NCI-H2227 treated with DMSO at 0.1 percent for 48 hours (cell line): Measurements from ENCODE around the gene C16orf95.
A peak's percentile ranks its signal among the peaks of the same experiment; 100 is the strongest.

Experiments
- DNase-seq: peaks from one replicate; lab custom pipeline; 2025; lab: John Stamatoyannopoulos, UW

The C16orf95 gene

DNA sequence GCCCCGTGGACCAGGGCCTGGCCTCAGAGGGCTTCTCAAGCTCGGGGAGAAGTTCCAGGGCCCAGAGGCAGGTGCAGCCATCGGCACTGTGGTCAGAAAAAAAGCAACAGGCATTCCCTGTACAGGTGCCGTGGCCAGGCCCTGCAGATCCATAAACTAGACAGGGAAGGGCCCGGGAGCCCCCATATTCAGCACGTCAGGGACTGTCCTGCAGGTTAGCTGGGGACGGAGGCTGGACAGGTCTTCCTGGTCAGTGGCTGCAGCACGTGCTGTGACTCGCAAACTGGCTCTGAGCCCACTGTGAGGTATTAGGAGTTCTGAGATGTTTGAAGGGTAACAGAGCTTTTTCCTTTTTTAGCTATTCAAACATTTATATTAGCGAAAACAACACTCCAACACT is 15.0 kb upstream of the C16orf95 start:
- no peak for DNase-seq

DNA sequence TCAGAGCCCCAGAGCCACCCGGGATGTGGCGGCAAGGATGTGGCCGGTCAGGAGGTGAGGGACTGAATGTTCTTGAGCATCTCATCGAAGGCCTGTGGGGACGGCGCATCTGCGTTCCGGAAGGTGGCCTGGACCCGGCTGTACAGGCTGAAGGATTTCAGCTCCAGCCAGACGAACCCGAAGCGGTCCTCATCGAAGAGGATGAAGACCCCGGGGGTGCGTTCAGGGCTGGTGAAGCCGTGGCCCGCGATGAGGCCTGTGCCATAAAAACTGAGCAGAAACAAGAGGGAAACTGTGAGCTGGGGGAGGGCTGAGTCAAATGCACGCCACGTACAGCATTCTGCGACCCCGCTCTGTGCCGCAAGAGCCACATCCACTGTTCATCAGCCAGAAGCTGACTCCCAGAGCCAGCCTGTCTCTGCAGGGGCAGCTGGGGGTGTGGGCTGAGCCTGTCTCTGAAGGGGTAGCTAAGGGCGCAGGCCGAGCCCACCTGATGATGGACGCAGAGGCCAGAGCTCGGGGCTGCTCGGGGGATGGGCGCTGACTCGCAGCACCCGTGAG is 14.1 kb upstream of the C16orf95 start:
- DNase-seq = no peak

DNA sequence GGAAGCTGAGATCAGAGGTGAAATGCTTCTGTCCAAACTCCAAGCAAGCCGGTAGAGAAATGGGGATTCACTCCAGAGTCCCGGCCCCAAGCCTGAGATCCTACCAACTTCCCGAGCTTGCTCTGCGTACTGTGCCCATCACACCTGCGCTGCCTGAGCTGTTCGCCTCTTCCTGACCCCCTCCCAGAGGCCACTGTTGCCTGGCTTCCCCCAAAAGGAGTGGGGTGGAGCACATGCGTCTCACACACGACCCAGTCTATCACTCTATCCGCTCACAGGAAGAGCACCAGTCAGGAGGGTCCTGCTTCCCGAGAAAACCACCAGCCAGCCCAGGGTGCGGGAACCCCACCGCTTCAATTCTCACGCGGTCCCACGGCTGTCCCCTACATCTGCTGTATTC is 13.5 kb upstream of the C16orf95 start:
- DNase-seq = no peak

DNA sequence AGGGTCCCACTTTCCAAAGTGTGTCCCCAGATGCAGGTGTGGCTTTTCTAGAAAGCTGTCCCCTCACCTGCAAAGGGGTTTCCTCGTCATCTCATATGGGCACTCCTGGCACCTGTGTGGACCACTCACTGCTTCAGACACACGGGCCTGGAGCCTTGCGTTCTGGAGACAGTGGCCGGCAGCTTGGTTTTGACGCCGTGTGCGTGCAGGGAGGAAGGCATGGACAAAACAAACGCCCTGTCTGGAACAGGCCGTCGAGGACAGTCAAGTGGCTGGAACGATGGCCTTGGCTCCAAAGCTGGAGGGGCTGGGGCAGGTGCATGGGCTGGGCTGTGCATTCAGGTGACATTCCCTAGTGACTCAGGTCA is 13.0 kb upstream of the C16orf95 start:
- DNase-seq = no peak

DNA sequence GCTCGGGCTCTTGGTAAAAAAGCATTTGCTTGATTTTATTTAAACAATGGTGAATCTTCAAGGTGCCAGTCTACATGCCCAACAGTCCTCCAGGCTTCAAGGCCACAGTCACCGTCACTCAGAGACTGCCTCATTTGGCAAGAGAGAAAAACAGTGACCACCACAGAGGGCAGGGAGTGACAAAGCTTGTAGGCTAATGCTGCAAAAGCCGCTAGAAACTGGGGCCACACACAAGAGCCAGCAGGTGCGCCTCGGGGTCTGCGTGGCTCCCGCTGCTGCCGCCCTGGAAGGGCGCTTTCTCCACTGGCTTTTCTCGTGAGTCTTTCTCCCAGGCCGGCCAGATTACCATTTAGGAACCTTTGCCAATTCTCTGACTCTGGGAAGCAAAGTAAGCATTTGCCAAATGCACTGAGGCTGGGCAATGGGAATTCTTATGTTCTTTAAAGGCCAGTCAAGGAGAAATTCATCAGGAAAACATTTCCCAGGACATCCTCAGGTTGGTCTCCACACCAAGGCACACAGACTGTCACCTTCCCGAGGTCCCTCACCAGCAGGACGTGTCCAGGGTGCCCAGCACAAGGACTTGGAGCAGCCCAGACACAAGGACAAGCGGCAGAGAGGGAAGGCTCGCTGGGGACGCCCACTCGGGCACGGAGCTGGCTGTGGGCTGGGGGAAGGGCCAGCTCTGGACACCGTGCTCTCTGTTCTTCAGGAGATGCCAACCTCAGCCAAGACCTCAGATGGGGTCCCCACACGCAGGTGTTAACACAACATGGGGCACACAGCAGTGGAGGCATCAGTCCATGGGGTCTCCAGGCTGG is 12.5 kb upstream of the C16orf95 start:
- DNase-seq = no peak

DNA sequence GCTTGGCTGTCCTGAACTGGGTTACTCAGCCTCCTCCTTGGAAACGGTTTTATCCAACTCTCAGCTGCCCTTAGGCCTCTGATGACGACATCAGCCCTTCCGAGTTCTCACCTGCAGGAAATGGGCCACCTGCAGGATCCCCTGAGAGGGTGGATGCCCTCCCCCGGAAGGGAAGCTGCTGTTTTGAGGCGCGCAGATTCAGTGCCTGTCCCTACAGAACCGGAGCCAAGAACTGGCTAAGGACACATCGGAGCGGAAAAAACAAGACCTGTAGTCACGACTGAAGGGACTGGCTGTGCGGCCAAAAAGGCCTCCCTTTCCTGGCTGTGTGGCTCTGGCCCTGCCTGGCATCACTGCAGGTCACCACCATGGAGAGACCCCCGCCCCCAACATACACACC is 11.7 kb upstream of the C16orf95 start:
- no peak for DNase-seq

DNA sequence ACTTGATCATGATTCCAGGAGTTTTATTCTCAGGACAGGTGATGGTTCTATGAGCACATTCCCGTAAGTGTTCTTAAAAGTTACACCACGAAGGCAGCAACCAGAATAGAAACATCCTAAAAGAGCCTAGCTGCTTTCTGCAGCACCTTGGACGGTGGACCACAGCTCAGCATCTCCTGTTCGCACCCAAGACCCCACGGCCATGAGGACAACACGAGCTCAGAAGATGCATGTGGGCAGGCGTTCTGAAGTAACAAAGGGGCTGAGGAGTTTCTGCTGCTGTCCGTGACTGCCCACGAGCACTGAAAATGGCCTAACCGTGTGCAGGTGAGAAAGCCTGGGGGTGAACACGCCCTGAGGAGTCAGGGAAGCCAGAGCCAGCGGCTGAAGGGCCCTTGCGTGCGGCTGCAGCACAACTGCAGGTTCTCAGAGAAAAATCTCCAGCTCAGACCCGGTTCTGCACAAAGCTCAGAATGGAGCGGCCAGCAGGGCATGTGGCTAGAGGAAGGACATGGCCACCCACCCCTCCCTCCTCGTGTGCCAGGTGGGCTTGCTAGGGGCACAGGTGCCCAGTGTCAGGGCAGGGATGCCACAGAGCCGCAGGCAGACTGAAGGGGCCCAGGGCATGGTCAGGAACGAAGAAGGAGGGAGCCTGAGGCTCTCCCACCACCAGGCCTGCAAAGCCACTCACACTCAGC is 10.8 kb upstream of the C16orf95 start:
- DNase-seq = no peak

DNA sequence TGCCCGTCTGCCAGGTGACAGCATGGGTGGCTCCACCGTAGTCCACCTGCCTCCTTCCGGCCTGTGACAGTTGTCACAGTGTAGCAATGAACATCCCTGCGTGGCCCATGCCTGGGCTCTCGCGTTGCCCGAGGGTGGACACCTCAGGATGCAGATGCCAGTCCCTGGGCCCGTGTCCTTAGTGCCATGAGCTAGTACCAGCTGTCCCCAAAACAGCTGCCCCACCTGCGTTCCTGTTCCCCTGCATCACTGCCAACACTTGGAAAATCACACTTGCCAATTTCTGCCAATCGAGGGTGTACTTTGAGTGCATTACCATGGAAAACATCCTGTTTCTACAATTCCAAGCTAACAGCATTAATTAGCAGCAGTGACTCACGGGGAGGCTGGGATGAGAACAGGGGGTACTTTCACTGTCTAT is 9.0 kb upstream of the C16orf95 start:
- no peak for DNase-seq

DNA sequence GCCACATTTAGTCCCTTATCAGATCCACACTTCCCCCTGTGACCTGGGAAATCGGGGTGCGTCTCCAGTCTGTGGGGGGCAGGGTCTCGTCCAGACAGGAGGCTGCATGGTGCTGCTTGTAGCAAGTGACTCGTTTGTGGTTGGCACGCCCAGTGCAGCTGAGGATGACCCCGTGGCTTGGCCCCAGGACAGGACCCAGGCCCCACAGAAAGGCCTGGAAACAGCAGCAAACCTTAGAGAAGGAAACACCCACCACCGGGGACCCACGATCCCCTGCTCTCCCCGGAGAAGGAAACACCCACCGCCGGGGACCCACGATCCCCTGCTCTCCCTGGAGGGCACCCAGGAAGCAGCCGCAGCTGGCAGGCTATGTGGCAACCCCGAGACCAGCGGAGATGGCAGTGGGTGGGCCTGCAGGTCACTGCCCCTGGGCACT is 8.2 kb upstream of the C16orf95 start:
- DNase-seq = no peak

DNA sequence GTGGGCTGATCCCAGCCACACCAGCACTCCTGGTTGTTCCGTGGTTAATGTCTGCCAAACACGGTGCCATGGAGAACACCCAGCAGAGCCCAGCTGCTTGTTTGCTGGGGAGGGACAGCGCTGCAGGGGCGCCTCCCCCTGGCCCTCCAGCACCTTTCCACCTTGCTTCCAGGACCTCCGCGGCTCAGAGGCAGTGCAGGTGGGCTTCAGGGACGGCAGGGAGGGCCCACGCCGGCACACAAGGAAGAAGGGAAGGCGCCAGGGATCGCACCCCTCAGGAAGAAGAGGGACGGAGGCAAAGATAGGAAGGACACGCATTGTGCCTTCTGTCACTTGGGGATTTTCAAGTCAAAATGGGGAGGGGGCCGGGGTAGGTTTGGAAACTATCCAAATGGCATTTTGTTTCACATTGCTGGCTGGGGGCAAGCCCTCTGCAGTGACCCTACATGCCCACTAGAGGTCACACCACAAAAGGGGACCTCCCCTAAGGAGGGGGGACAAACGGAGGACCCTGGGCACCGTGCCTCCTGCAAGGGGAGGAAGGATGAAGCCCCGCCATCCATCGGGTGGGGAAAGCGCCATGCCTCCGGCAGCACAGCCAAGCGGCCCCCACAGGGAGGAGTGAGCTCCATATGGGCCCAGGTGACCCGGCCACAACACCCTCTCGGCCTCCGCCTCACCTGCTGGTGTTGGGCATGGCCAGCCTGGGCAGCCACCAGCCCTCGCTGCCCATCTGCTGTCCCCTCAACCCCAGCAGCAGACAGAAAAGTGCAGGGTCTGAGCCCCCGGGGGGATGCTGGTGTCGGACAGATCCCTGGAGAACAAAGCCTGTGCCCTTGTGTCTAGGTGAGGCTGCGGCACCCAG is 7.5 kb upstream of the C16orf95 start:
- no peak for DNase-seq

DNA sequence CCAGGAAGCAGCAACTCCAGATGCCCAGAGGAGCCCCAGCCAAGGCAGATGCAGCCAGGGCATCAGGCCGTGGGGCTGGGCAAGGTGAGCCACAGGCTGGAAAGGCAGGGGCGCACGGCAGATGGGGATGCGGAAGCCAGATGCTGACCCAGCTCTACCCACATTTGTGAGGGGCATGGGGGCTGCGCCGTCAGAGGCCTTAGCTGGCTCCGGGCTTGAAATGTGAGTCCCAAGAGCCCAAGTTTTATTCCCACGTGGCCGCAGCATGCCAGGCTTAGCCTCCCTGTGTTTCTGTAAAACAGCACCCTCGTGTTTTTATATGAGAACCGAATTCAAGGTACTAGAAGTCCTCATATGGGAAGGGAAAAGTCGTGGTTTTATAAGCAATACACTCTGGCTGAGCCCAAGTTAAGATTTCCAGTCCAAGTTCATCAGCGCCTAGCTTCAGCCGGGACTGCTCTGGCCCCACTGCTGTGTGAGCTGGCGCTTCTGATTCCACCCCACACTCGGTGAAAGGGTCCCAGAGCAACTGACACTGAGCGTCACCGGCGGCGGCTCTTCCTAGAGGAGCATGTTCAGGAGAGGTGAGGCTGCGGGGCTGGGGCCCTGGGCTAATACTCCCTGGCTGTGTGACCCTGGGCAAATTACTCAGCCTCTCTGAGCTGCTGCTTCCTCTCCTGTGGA is 6.7 kb upstream of the C16orf95 start:
- DNase-seq = no peak

DNA sequence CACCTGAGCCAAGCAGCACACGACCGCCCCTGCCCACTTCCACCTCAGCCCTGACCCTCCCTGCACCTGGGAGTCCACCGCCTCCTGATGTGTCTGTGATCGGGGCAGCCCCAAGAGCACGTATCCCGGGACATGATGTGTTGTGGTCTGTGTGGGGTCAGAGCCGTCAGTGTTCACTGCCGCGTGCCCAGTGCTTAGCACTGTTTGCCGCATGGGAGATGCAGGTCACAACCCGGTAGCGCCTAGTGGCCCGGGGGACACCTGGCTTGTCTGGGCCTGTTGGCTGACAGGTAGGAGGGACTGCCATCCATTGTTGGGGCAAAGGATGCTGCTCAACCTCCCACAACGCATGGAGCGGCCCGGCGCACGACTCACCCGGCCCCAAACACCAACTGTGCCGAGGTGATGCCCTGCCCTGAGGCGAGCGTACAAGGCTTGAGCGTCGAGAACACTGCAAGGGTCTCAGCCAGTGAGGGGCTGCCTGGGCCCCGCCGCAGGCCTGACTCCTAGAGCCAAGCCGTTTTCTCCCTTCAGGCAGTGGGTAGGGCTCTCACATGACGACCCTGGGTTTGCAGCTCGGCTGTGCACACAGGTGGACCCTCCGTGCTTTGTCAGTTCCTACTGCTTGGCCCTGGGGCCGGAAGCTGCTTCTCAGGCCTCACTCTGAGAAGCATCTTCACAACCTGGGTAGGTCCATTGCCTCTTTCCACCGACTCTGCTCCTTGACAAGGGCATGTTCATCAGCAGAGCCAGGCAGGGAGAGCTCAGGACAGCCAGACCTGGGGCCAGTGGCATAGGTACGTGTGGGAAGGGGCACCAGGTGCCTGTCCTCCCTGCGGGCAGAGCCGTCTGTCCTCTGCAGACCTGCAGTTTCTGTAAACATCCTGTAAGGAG is 5.9 kb upstream of the C16orf95 start:
- no peak for DNase-seq

DNA sequence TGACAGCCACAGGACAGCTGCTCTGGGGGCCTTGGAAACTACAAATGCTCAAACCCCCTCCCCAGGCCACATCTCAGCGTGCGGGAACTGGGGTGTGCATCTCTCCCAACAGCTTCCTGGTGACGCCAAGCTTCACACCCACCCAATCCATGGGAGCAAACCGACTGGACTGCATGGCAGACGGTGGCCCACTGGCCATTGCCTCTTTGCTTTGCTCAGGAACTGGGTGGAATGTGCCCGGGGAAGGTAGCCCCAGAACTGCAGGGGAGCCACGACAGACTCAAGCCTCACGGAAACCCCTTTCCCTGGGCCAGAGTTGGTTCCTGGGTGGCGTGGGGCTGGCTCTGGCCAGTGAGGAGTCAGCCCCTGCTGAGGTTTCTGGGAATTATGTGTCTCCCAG is 5.2 kb upstream of the C16orf95 start:
- DNase-seq = no peak

DNA sequence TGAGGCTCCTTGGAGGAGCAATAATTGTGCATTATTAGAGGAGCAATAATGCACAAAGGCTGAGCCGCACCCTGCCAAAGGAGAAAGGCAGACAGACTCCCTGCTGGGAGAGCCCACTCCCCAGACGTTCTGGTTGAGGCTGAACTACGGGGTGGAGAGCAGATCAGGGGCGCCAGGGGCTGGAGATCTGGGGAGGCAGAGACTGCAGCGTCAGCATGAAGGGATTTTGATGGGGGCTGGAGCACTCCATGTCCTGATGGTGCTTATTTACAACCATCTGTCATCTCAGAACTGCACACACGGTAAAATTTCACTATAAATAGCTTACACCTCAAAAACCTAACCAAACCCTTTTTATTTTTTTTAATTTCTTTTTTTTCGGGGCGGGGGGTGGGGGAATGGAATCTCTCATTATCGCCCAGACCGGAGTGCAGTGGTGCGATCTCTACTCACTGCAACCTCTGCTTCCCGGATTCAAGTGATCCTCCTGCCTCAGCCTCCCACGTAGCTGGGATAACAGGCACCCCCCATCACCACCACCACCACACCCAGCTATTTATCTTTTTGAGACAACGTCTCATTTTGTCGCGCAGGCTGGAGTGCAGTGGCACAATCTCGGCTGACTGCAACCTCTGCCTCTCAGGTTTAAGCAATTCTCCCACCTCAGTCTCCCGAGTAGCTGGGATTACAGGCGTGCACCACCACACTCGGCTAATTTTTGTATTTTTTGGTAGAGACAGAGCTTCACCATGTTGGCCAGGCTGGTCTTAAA is 4.3 kb upstream of the C16orf95 start:
- no peak for DNase-seq

DNA sequence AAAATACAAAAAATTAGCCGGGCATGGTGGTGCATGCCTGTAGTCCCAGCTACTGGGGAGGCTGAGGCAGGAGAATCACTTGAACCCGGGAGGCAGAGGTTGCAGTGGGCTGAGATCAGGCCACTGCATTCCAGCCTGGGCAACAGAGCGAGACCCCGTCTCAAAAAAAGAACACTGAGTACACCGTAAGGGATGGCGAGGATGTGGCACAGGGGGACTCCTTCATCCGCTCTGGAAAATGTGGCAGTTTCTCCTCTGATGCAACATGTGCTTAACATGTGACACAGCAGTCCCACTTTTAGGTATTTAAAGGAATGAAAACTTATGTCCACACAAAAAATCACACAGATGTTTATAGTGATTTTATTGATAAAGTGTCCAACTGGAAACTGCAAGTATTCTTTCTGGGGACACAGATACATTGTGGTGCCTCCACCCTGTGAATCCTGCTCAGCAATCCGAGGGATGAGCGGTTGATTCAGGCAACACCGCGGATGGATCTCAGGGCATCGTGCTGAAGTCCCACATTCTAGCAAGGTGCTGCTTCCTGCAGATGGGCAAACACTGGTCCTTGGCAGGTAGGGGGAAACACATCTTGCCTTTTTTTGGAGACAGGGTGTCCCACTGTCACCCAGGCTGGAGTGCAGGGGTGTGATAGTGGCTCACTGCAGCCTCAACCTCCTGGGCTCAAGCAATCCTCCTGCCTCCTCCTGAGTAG is 3.5 kb upstream of the C16orf95 start:
- DNase-seq = no peak

DNA sequence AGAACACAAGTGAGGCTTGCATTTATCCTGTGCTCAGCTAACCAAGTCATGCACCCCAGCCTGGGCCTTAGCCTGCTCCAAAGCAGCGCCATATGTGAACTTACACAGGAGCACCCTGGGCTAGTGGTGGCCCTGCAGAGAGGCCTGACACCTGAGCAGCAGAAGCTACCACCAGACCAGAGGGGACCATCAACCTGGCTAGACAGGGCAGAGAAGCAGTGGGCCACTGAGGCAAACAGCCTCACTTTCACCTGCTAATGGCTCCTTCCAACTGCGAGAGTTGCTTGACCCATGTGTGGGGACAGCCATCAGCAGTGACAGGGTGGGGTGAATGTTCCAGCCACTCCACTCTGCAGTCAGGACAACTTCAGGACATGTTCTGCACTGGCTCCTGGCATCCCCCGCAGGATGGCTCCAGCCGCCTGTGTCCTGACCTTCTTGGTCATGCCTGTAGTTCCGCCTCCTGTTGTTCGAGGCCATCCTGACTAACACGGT is 2.9 kb upstream of the C16orf95 start:
- no peak for DNase-seq

DNA sequence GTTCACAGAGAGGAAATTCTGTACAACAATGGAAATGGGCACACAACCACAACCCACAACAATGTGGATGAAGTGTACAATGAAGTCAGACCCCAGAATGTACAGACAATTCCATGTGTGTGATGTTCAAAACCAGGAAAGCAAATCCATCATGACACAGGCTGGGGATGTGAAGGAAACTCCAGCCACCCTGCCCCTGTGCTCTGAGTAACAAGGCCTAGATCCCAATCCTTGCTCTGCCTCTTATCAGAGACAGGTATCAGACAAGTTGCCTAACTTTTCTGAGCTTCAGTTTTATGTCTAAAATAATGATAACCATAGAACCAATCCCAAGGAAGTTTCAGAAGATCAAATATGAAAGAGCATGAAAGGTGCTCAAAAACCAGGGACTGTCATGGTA is 1.8 kb upstream of the C16orf95 start:
- no peak for DNase-seq

DNA sequence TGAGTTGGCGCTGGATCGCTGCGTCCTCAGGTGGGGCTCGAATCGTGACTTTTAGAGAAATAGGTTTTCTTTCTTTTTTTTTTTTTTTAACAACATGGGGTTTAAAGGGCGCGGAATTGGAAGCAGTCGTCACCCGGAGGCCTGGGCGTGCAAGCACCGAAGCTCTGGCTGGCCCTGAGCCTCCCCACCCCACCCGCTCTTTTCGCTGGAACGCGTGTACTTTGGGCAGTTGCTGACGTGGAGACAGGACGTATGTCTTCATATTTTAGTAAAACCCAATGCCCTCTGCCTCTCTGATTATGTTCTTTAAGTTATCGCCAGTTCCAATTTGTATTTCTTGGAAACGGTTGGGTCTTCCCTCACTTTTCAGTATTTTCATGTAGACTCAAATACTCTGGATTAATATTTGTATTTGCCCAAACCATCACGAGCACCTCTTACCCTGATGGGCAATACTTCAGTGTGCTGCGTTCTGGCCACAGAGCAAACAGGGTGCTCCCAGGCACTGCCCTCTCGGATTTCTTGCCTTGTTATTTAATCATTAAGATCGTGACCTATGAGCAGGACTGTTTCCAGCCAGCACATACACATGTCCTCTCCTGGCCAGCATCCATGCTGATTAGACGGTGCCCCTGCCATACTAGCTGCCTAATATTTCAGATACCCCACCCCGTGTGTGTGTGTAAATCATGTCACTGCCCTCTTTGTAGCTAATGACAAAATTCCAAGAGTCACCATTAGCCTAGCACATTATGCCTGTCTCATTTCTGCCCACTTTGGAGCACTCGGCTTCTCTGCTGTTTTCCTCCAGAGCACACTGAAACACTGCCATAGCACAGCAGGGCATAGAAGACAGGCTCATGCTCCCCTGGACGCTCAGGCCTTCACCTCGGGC is 805 bp upstream of the C16orf95 start:
- DNase-seq = peak; percentile 63
